HepG2 (cell line): ENCODE results near the gene GGT1. TPM values are rescaled to one million over a fixed set of nuclear protein-coding genes. Genes with fewer than 3 reads are reported as not detected.
A peak's percentile ranks its signal among the peaks of the same experiment; 100 is the strongest.

Source experiments
- BORCS8-MEF2B ChIP-seq: sonication (generic); formaldehyde crosslinking; IDR thresholded peaks from 2 replicates; pipeline ENCODE4 v1.8.0; 2022; ENCODE audit warnings: mild to moderate bottlenecking, missing genetic modification reagents
- DNMT1 ChIP-seq: sonication (generic); formaldehyde crosslinking; IDR thresholded peaks from 2 replicates; pipeline ENCODE4 v1.5.1; 2020; ENCODE audit warnings: mild to moderate bottlenecking, missing genetic modification reagents
- ETV6 ChIP-seq: sonication (generic); formaldehyde crosslinking; conservative IDR thresholded peaks from 2 replicates; pipeline ENCODE4 v1.4.0; 2020; ENCODE audit warnings: missing genetic modification reagents
- GATAD1 ChIP-seq: IDR thresholded peaks from 2 replicates; pipeline ENCODE4 v1.6.1; 2016; ENCODE audit warnings: missing genetic modification reagents, missing compliant biosample characterization
- KLF12 ChIP-seq: sonication (generic); formaldehyde crosslinking; IDR thresholded peaks from 2 replicates; pipeline ENCODE4 v1.4.0; 2020; ENCODE audit warnings: missing genetic modification reagents, borderline replicate concordance
- KLF16 ChIP-seq, 2 experiments: sonication (generic) in 1 of 2; formaldehyde crosslinking in 1 of 2; IDR thresholded peaks; 2 replicates each; pipeline versions ENCODE4 v1.6.1 to v1.8.0; 2016 to 2023; ENCODE audit warnings: missing genetic modification reagents in 2 of 2, missing compliant biosample characterization in 1 of 2
- NBN ChIP-seq: fragments of 450-650 bp; conservative IDR thresholded peaks from 2 replicates; pipeline ENCODE4 v1.6.1; 2017
- RFX5 ChIP-seq: IDR thresholded peaks from 2 replicates; pipeline ENCODE4 v1.6.1; 2011; ENCODE audit warnings: low read depth, low read length, improper control_type of control experiment
- ZNF547 ChIP-seq: sonication (generic); formaldehyde crosslinking; IDR thresholded peaks from 2 replicates; pipeline ENCODE4 v1.5.1; 2020; ENCODE audit warnings: mild to moderate bottlenecking, missing genetic modification reagents
- ZNF605 ChIP-seq: sonication (generic); formaldehyde crosslinking; IDR thresholded peaks from 2 replicates; pipeline ENCODE4 v1.8.0; 2022; ENCODE audit warnings: mild to moderate bottlenecking, missing genetic modification reagents
- ZSCAN29 ChIP-seq: sonication (generic); formaldehyde crosslinking; conservative IDR thresholded peaks from 2 replicates; pipeline ENCODE4 v1.4.0; 2020; ENCODE audit warnings: mild to moderate bottlenecking, missing genetic modification reagents
- polyA plus RNA-seq, 8 experiments: library from polyadenylated mRNA; depleted of rRNA in 3 of 8; stranded (reverse) in 7 of 8; unstranded in 1 of 8; fragments of >200 nt; fragmentation: Illumina TruSeq in 4 of 8; extraction: Trizol in 4 of 8; gene quantifications; 2 replicates each; pipeline versions ENCODE4 v1.2.1 to v1.2.3, GENCODE V29; 2011 to 2016; ENCODE audit warnings: low read depth in 4 of 8, missing spikeins in 1 of 8, mixed read lengths in 1 of 8; ENCODE audit not compliant: insufficient read depth in 1 of 8
- total RNA-seq, 5 experiments: library from RNA; depleted of rRNA; stranded (reverse); fragments of >200 nt; fragmentation: Illumina TruSeq; extraction: Trizol; gene quantifications; 2 replicates each; pipeline ENCODE4 v1.2.3, GENCODE V29; 2016; ENCODE audit warnings: low read depth in 1 of 5
- TF ChIP-seq, protein P1 (sequence below): sonication (generic); formaldehyde crosslinking; IDR thresholded peaks from 2 replicates; pipeline ENCODE4 v1.4.0; 2020; ENCODE audit warnings: missing genetic modification reagents
- TF ChIP-seq, protein P2 (sequence below): sonication (generic); formaldehyde crosslinking; IDR thresholded peaks from 2 replicates; pipeline ENCODE4 v1.4.0; 2020; ENCODE audit warnings: missing genetic modification reagents
- TF ChIP-seq, protein P3 (sequence below): sonication (generic); formaldehyde crosslinking; IDR thresholded peaks from 2 replicates; pipeline ENCODE4 v1.5.0; 2020; ENCODE audit warnings: mild to moderate bottlenecking, missing genetic modification reagents
- TF ChIP-seq, protein P4 (sequence below): sonication (generic); formaldehyde crosslinking; IDR thresholded peaks from 2 replicates; pipeline ENCODE4 v1.5.0; 2020; ENCODE audit warnings: missing genetic modification reagents
- TF ChIP-seq, protein P5 (sequence below): IDR thresholded peaks from 2 replicates; pipeline ENCODE4 v1.6.1; 2018; ENCODE audit warnings: missing genetic modification reagents
- TF ChIP-seq, protein P6 (sequence below): sonication (generic); formaldehyde crosslinking; IDR thresholded peaks from 2 replicates; pipeline ENCODE4 v1.4.0; 2020; ENCODE audit warnings: mild to moderate bottlenecking, missing genetic modification reagents

Gene GGT1
- total and polyA plus RNA-seq, 2 of the 13 experiments (the other 11 are each of a cell fraction or from before 2014, with no cell fraction given): 29.9 to 103 TPM

DNA sequence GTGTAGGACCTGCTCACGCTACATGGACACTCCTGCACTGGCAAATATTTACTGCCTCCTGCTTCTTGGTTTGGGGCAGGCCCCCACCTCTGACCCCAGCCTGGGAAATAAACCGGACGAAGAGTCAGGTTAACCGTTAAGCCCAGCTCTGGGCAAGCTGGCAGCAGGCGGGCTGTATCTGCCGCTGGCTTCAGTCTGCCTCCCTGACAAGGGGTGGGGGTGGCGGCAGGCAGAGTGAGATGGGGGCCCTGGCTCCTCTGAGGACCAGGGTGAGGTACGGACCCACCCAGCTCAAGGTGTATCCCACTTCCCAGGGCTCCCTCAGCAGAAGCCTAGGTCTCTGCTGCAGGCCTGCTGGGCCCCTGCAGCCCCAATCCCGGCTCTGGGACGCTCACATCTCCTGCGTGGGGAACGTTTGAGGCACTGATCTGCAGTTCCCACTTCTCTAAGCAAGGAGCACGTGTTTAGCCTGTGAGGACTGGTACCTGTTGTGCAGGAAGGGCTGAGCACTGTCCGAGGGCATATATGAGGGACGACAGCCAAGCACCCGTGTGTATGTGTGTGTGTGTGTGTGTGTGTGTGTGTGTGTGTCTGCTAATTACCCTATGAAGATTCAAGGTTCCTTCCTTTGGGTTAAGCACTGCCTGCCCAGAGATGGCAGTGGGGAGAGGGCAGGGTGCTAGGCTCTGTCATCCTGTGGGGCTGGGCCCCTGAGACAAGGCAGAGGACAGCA lies 9.0 kb upstream of the GGT1 start (continued):
- TF ChIP-seq, protein P1, sequence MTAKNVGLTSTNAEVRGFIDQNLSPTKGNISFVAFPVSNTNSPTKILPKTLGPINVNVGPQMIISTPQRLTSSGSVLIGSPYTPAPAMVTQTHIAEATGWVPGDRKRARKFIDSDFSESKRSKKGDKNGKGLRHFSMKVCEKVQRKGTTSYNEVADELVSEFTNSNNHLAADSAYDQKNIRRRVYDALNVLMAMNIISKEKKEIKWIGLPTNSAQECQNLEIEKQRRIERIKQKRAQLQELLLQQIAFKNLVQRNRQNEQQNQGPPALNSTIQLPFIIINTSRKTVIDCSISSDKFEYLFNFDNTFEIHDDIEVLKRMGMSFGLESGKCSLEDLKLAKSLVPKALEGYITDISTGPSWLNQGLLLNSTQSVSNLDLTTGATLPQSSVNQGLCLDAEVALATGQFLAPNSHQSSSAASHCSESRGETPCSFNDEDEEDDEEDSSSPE (CRISPR knock-in tag): 0 out of 2 replicates have a peak, but pooled peaks have one; percentile 18
- TF ChIP-seq ZNF547: no peak
- TF ChIP-seq, protein P2, sequence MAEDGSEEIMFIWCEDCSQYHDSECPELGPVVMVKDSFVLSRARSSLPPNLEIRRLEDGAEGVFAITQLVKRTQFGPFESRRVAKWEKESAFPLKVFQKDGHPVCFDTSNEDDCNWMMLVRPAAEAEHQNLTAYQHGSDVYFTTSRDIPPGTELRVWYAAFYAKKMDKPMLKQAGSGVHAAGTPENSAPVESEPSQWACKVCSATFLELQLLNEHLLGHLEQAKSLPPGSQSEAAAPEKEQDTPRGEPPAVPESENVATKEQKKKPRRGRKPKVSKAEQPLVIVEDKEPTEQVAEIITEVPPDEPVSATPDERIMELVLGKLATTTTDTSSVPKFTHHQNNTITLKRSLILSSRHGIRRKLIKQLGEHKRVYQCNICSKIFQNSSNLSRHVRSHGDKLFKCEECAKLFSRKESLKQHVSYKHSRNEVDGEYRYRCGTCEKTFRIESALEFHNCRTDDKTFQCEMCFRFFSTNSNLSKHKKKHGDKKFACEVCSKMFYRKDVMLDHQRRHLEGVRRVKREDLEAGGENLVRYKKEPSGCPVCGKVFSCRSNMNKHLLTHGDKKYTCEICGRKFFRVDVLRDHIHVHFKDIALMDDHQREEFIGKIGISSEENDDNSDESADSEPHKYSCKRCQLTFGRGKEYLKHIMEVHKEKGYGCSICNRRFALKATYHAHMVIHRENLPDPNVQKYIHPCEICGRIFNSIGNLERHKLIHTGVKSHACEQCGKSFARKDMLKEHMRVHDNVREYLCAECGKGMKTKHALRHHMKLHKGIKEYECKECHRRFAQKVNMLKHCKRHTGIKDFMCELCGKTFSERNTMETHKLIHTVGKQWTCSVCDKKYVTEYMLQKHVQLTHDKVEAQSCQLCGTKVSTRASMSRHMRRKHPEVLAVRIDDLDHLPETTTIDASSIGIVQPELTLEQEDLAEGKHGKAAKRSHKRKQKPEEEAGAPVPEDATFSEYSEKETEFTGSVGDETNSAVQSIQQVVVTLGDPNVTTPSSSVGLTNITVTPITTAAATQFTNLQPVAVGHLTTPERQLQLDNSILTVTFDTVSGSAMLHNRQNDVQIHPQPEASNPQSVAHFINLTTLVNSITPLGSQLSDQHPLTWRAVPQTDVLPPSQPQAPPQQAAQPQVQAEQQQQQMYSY (CRISPR knock-in tag): no peak
- TF ChIP-seq BORCS8-MEF2B: peak; percentile 6; the same call in 1 of the 2 replicates
- TF ChIP-seq, protein P3, sequence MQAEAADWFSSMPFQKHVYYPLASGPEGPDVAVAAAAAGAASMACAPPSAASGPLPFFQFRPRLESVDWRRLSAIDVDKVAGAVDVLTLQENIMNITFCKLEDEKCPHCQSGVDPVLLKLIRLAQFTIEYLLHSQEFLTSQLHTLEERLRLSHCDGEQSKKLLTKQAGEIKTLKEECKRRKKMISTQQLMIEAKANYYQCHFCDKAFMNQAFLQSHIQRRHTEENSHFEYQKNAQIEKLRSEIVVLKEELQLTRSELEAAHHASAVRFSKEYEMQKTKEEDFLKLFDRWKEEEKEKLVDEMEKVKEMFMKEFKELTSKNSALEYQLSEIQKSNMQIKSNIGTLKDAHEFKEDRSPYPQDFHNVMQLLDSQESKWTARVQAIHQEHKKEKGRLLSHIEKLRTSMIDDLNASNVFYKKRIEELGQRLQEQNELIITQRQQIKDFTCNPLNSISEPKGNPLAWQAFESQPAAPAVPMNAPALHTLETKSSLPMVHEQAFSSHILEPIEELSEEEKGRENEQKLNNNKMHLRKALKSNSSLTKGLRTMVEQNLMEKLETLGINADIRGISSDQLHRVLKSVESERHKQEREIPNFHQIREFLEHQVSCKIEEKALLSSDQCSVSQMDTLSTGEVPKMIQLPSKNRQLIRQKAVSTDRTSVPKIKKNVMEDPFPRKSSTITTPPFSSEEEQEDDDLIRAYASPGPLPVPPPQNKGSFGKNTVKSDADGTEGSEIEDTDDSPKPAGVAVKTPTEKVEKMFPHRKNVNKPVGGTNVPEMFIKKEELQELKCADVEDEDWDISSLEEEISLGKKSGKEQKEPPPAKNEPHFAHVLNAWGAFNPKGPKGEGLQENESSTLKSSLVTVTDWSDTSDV (CRISPR knock-in tag): no peak
- TF ChIP-seq, protein P4, sequence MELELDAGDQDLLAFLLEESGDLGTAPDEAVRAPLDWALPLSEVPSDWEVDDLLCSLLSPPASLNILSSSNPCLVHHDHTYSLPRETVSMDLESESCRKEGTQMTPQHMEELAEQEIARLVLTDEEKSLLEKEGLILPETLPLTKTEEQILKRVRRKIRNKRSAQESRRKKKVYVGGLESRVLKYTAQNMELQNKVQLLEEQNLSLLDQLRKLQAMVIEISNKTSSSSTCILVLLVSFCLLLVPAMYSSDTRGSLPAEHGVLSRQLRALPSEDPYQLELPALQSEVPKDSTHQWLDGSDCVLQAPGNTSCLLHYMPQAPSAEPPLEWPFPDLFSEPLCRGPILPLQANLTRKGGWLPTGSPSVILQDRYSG: no peak
- TF ChIP-seq GATAD1 (CRISPR knock-in tag): no peak
- TF ChIP-seq ZNF605 (CRISPR knock-in tag): no peak
- no peak for TF ChIP-seq DNMT1 (CRISPR knock-in tag)
- no peak for TF ChIP-seq NBN
- no peak for TF ChIP-seq ETV6 (CRISPR knock-in tag)
- no peak for TF ChIP-seq RFX5
- peak; percentile 97 for TF ChIP-seq ZSCAN29 (CRISPR knock-in tag)
- TF ChIP-seq, protein P5, sequence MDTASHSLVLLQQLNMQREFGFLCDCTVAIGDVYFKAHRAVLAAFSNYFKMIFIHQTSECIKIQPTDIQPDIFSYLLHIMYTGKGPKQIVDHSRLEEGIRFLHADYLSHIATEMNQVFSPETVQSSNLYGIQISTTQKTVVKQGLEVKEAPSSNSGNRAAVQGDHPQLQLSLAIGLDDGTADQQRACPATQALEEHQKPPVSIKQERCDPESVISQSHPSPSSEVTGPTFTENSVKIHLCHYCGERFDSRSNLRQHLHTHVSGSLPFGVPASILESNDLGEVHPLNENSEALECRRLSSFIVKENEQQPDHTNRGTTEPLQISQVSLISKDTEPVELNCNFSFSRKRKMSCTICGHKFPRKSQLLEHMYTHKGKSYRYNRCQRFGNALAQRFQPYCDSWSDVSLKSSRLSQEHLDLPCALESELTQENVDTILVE: 0 out of 2 replicates have a peak, but pooled peaks have one; percentile 36
- TF ChIP-seq KLF12 (CRISPR knock-in tag): no peak
- peak in 1 of 2 experiments; percentile 45; a peak in 1 of 4 replicates for TF ChIP-seq KLF16 (CRISPR knock-in tag; IDR thresholded peaks at IDR 0.05)
- TF ChIP-seq, protein P6, sequence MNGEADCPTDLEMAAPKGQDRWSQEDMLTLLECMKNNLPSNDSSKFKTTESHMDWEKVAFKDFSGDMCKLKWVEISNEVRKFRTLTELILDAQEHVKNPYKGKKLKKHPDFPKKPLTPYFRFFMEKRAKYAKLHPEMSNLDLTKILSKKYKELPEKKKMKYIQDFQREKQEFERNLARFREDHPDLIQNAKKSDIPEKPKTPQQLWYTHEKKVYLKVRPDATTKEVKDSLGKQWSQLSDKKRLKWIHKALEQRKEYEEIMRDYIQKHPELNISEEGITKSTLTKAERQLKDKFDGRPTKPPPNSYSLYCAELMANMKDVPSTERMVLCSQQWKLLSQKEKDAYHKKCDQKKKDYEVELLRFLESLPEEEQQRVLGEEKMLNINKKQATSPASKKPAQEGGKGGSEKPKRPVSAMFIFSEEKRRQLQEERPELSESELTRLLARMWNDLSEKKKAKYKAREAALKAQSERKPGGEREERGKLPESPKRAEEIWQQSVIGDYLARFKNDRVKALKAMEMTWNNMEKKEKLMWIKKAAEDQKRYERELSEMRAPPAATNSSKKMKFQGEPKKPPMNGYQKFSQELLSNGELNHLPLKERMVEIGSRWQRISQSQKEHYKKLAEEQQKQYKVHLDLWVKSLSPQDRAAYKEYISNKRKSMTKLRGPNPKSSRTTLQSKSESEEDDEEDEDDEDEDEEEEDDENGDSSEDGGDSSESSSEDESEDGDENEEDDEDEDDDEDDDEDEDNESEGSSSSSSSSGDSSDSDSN (CRISPR knock-in tag): peak; percentile 38; the same call in 1 of the 2 replicates
